AG09319 (cell line): ENCODE results near the gene PEPD.

Experiments used
- DNase-seq: peaks from one replicate; pipeline ENCODE4 v3.0.0-alpha.2; 2010; ENCODE audit warnings: low read depth; ENCODE audit errors: extremely low read depth
- TF ChIP-seq, protein P1 (sequence below): IDR thresholded peaks from 2 replicates; pipeline ENCODE4 v1.5.1; 2011; ENCODE audit warnings: low read depth, mild to moderate bottlenecking, inconsistent platforms, low read length, moderate library complexity

Gene PEPD

DNA sequence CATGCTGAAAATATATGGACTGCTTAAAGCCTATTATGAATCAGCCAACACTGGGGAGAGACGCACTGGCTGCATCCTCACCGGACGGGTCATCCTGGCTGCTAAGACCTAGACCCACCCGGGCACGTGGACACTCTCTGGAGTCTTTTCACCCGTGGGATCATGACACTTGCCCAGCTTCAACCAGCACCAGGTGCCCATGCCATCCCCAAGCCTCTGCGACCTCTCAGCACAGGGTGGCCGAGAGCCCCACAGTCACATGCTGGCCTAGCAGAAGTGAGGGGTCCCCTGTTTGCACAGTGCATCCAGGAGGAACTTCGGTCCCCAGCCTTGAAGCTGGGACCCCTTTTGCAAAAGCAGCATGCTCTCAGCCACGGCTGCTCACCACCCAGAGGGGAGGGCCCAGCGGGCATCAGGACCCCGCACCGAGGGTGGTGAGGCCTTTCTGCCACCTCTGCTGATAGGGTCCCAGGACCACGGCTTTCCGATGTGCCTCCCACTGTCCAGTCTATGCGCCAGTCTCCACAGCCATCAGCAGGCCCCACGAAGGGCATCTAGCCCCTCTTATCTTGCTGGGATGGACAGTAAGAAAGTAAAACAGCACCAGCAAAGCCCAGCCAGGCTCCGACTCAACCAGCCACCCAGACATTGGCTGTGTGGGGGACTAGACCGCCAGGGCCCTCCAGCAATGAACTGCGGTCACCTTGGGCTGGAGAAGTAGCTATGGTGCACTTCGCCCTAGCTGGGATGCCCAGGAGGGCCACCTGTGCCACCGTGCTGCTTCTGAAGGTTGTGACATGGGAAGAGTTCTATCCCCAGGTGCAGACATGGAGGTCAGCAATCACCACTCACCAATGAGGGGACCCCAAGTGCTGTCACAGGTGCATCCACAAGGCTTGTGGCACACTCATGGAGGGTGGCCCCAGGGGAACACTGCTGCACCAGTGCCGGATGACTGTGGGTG lies 75.0 kb downstream of the PEPD start:
- TF ChIP-seq, protein P1, sequence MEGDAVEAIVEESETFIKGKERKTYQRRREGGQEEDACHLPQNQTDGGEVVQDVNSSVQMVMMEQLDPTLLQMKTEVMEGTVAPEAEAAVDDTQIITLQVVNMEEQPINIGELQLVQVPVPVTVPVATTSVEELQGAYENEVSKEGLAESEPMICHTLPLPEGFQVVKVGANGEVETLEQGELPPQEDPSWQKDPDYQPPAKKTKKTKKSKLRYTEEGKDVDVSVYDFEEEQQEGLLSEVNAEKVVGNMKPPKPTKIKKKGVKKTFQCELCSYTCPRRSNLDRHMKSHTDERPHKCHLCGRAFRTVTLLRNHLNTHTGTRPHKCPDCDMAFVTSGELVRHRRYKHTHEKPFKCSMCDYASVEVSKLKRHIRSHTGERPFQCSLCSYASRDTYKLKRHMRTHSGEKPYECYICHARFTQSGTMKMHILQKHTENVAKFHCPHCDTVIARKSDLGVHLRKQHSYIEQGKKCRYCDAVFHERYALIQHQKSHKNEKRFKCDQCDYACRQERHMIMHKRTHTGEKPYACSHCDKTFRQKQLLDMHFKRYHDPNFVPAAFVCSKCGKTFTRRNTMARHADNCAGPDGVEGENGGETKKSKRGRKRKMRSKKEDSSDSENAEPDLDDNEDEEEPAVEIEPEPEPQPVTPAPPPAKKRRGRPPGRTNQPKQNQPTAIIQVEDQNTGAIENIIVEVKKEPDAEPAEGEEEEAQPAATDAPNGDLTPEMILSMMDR, result no peak
- no peak for DNase-seq

DNA sequence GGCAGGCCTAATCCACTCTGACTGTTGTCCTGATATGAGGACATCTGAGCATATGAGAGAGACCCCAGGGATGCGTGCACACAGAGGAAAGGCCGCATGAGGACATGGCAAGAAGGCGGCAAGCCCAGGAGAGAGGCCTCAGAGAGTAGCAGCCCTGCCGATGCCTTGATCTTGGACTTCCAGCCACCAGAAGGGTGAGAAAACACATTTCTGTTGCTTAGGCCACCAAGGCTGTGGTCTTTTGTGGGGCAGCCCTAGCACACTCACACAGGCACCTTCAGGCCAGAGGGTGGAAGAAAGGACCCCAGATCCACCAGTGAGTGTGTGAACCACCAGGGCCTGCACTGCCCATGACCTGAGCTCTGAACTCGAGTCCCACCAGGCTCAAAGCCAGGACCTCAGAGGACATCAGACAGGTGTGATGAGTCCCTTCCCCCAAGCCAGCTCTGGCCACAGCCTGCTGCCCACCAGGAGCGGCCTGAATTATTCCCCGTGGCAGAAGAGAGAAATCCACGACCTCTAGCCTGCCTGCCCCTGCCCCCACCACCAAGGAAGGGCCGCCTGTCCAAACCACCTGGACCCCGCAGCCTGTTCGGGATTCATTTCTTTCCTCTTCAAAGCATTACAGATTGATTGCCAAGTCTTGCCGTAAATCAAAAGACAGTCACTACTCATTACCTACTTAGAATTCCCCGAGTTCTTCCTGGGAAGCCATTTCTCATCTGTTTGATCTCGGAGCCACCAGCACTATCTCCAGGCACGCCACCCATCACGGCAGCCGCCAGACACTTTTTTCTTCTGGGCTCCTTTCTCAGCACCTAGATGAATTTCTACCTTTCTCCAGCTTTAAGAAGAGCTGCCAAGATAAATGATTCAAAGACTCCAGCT lies 75.9 kb downstream of the PEPD start:
- TF ChIP-seq, protein P1, result no peak
- no peak for DNase-seq

DNA sequence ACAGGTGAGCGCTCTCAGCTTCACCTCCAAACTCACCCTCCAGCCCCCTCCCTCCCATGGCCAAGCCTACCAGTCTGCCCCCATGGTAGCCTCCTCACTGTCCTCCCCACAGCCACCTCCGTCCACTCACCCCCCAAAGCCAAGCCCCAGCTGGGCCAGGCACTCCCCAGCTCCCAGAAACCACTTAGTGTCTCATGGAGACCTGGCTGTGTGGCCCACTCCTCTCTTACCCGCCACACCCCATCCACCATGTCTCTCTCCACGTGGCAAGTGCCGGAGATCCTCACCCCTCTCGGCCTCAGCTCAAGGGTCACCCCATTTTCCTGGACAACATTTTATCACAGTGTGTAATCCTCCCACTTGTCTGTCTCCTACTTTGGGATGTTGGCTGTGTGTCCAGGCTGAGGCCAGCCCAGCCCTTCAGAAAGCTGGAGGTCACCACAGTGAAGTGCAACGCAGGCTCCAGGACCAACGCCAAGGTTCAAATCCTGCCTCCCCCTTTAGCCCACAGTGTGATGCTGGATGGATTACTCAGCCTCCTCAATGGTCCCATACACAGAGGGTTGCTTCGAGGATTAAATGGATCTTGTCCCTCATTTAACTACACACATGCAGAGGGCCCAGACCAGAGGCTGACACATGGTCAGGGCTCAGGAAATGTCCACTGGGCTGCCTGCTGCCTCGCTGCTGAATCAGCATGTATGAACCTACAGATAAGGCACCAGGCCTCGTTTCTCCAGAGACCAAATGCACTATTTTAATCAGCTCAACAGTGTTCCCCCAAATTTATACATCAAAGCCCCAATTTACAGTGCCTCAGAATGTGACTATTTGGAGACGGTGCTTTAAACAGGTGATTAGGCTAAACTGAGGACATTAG lies 76.8 kb downstream of the PEPD start:
- TF ChIP-seq, protein P1, result no peak
- no peak for DNase-seq

- TF ChIP-seq, protein P1, result no peak
- no peak for DNase-seq
Observed at GRCh38 chr19:33443638-33444561, 77.7 kb downstream of the PEPD start.

- DNase-seq, result no peak
- TF ChIP-seq, protein P1, result no peak
Observed at GRCh38 chr19:33442706-33443105, 78.9 kb downstream of the PEPD start.

- DNase-seq, result no peak
- TF ChIP-seq, protein P1, result no peak
Observed at GRCh38 chr19:33441828-33442227, 79.8 kb downstream of the PEPD start.
